HCT116 (cell line): Measurements from ENCODE around the gene TMEM86A.

Source experiments
- EGR1 ChIP-seq: IDR thresholded peaks from 2 replicates; pipeline ENCODE4 v1.6.1; 2012; ENCODE audit warnings: low read depth
- EZH2 ChIP-seq: fragments of 200-600 bp; sonication (generic); IDR thresholded peaks from 2 replicates; pipeline ENCODE4 v1.6.1; 2017; ENCODE audit warnings: antibody characterized with exemption, mixed run types
- POLR2A ChIP-seq: IDR thresholded peaks from 2 replicates; pipeline ENCODE4 v1.7.0; 2011; ENCODE audit warnings: borderline replicate concordance; ENCODE audit not compliant: insufficient read depth, insufficient read length; ENCODE audit errors: extremely low read depth
- RAD21 ChIP-seq: IDR thresholded peaks from 2 replicates; pipeline ENCODE4 v1.6.1; 2012; ENCODE audit warnings: low read depth, mild to moderate bottlenecking
- SIN3A ChIP-seq: IDR thresholded peaks from 2 replicates; pipeline ENCODE4 v1.6.1; 2012; ENCODE audit warnings: low read depth
- TF ChIP-seq, protein P1 (sequence below), 3 experiments: fragments of 200-600 bp in 1 of 3; sonication (generic) in 1 of 3; IDR thresholded peaks in 2 of 3; conservative IDR thresholded peaks in 1 of 3; 2 replicates each; pipeline ENCODE4 v1.5.1; 2012 to 2017; ENCODE audit warnings: low read depth in 2 of 3, low read length in 2 of 3, antibody characterized with exemption in 1 of 3, borderline replicate concordance in 1 of 3, control low read depth in 1 of 3, mild to moderate bottlenecking in 1 of 3, mixed read lengths in 1 of 3, mixed run types in 1 of 3, moderate library complexity in 1 of 3; ENCODE audit not compliant: insufficient read depth in 1 of 3

DNA sequence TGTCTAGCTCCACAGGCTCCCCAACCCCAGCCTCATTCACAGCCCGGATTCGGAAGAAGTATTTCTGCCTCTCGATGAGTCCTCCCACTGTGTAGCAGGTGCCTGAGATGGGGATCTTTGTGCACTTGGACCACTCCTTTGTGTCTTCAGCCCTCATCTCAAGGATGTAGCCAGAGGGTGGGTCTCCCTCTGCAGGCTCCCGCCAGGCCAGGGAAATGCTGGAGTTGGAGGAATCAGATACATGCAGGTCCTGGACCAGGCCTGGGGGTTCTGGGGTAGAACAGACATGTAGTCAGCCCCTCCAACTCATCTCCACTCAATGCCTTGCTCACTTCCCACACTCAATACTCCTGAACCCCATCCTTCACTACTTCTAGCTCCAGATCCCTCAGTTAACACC is 10.8 kb downstream of the TMEM86A start:
- TF ChIP-seq EGR1 (no peak), RAD21 (no peak), SIN3A (no peak), POLR2A (no peak), EZH2 (no peak)
- TF ChIP-seq, protein P1, sequence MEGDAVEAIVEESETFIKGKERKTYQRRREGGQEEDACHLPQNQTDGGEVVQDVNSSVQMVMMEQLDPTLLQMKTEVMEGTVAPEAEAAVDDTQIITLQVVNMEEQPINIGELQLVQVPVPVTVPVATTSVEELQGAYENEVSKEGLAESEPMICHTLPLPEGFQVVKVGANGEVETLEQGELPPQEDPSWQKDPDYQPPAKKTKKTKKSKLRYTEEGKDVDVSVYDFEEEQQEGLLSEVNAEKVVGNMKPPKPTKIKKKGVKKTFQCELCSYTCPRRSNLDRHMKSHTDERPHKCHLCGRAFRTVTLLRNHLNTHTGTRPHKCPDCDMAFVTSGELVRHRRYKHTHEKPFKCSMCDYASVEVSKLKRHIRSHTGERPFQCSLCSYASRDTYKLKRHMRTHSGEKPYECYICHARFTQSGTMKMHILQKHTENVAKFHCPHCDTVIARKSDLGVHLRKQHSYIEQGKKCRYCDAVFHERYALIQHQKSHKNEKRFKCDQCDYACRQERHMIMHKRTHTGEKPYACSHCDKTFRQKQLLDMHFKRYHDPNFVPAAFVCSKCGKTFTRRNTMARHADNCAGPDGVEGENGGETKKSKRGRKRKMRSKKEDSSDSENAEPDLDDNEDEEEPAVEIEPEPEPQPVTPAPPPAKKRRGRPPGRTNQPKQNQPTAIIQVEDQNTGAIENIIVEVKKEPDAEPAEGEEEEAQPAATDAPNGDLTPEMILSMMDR (IDR thresholded peaks at IDR 0.05 in 2 of 3, conservative IDR thresholded peaks at IDR 0.05 in 1 of 3; ENCODE audit: borderline replicate concordance in 1 of 3, insufficient read depth in 1 of 3, low read depth in 2 of 3, low read length in 2 of 3): no peak
